Measurements from ENCODE around the gene ALAD.

DNA sequence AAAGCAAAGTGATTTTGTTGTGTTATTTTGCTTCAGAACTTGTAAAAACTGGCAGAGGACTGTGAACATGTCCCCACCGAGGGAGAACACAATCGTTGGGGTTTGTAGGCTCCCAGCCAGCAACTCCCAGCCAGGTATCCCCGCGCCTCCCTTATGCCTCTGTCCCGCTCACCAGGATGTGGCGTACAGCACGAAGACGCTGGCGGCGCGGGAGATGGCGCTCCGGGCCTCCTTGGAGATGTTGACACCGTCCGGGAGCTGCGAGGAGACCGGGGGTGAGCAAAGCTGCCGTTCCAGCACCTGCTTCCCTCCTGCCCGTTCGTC is 8.8 kb upstream of the ALAD start:
- no peak for TF ChIP-seq HDGF (IDR thresholded peaks at IDR 0.05; ENCODE audit: borderline replicate concordance)
- TF ChIP-seq, protein P1, sequence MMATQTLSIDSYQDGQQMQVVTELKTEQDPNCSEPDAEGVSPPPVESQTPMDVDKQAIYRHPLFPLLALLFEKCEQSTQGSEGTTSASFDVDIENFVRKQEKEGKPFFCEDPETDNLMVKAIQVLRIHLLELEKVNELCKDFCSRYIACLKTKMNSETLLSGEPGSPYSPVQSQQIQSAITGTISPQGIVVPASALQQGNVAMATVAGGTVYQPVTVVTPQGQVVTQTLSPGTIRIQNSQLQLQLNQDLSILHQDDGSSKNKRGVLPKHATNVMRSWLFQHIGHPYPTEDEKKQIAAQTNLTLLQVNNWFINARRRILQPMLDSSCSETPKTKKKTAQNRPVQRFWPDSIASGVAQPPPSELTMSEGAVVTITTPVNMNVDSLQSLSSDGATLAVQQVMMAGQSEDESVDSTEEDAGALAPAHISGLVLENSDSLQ (IDR thresholded peaks at IDR 0.05) = no peak
